Caco-2 (cell line): Measurements from ENCODE around the gene APC. TPM values are rescaled to one million over a fixed set of nuclear protein-coding genes. Genes with fewer than 3 reads are reported as not detected.

ENCODE experiments used
- BruUV-seq: library from RNA; stranded (reverse); fragments of 400-500 nt; replicated peaks from 2 replicates; lab custom pipeline; 2021; lab: Mats Ljungman, UMichigan
- CTCF ChIA-PET: fragments of 300-600 bp; sonication (Branson Sonifier 250); formaldehyde crosslinking; loops from one replicate; lab custom pipeline; 2022; ENCODE audit warnings: antibody characterized with exemption; lab: Charles Lee
- POLR2A ChIA-PET: fragments of 300-600 bp; sonication (Branson Sonifier 250); formaldehyde crosslinking; loops from one replicate; lab custom pipeline; 2022; ENCODE audit warnings: antibody characterized with exemption; lab: Charles Lee
- DNase-seq, 2 experiments: peaks; one replicate each; pipeline versions ENCODE4 v3.0.0 to v3.0.0-alpha.2; 2020 to 2022
- H3K27me3 ChIP-seq: replicated peaks from 2 replicates; pipeline ENCODE4 v1.6.0; 2011; ENCODE audit warnings: low read length; ENCODE audit not compliant: control insufficient read depth, insufficient read depth
- H3K36me3 ChIP-seq: 2 replicates; pipeline ENCODE4 v1.5.1; 2011; ENCODE audit warnings: low read length; ENCODE audit not compliant: control insufficient read depth, insufficient read depth
- H3K4me1 ChIP-seq: fragments of 250-450 bp; sonication (Bioruptor Pico); 2 replicates; pipeline ENCODE4 v1.5.1; 2020; ENCODE audit warnings: mild to moderate bottlenecking
- H3K4me3 ChIP-seq: 2 replicates; pipeline ENCODE4 v1.5.1; 2011; ENCODE audit warnings: low read depth, mild to moderate bottlenecking, control low read depth, low read length
- H3K9me3 ChIP-seq: fragments of 250-450 bp; sonication (Bioruptor Pico); 2 replicates; pipeline ENCODE4 v1.5.1; 2020; ENCODE audit warnings: mild to moderate bottlenecking, moderate library complexity
- H3K27ac Mint-ChIP-seq: one replicate; pipeline ENCODE4 v1.8.0; 2022; ENCODE audit warnings: mixed read lengths; ENCODE audit not compliant: unreplicated experiment
- H3K27me3 Mint-ChIP-seq: one replicate; pipeline ENCODE4 v1.8.0; 2022; ENCODE audit warnings: mixed read lengths; ENCODE audit not compliant: insufficient read depth, unreplicated experiment
- H3K36me3 Mint-ChIP-seq: one replicate; pipeline ENCODE4 v1.8.0; 2022; ENCODE audit warnings: mild to moderate bottlenecking, mixed read lengths; ENCODE audit not compliant: insufficient read depth, unreplicated experiment
- H3K4me1 Mint-ChIP-seq: one replicate; pipeline ENCODE4 v1.8.0; 2022; ENCODE audit warnings: low read depth, mixed read lengths; ENCODE audit not compliant: unreplicated experiment
- H3K4me3 Mint-ChIP-seq: one replicate; pipeline ENCODE4 v1.8.0; 2022; ENCODE audit warnings: mild to moderate bottlenecking, moderate library complexity, mixed read lengths; ENCODE audit not compliant: unreplicated experiment
- H3K9me3 Mint-ChIP-seq: one replicate; pipeline ENCODE4 v1.8.0; 2022; ENCODE audit warnings: mixed read lengths; ENCODE audit not compliant: unreplicated experiment
- CTCF ChIP-seq, 2 experiments: fragments of 200-600 bp in 1 of 2; IDR thresholded peaks; 1 replicate in 1 of 2; 2 replicates in 1 of 2; pipeline versions ENCODE4 v1.5.1 to v1.8.0; 2011 to 2022; ENCODE audit warnings: antibody characterized with exemption in 1 of 2, control low read depth in 1 of 2, inconsistent platforms in 1 of 2, low read depth in 1 of 2, low read length in 1 of 2, mild to moderate bottlenecking in 1 of 2, moderate library complexity in 1 of 2; ENCODE audit not compliant: insufficient read depth in 1 of 2, severe bottlenecking in 1 of 2, unreplicated experiment in 1 of 2
- intact Hi-C: fragments of 100-400 bp; cut with micrococcal nuclease; formaldehyde crosslinking; loops from one replicate; pipeline ENCODE4 v1.10.0; 2022; ENCODE audit not compliant: unreplicated experiment
- total RNA-seq: library from RNA; stranded (reverse); gene quantifications from 2 replicates; pipeline ENCODE4 v1.2.3, GENCODE V29; 2022

Gene APC
- total RNA-seq, 1 experiment from 2014 or later = 28.6 TPM

GRCh38 chr5:112703866-112704820 lies 33.5 kb upstream of the APC start:
- peaks cover 3% of the 10 kb centered on the region for H3K27me3 Mint-ChIP-seq
- Histone ChIP-seq H3K36me3 (no peaks in the 10 kb centered on the region), H3K4me1 (peaks cover 18% of the 10 kb centered on the region), H3K4me3 (no peak overlapping the region), H3K9me3 (no peaks in the 10 kb centered on the region), H3K27me3 (no peaks in the 10 kb centered on the region)
- no peak for TF ChIP-seq CTCF (IDR thresholded peaks at IDR 0.05; ENCODE audit: insufficient read depth in 1 of 2, low read depth in 1 of 2, low read length in 1 of 2, severe bottlenecking in 1 of 2, unreplicated experiment in 1 of 2)
- intact Hi-C loops = loop anchor here (10.0 kb wide), 1 partner anchor 221 kb away; the partner anchor contains the start of gene REEP5
- H3K36me3 Mint-ChIP-seq = peaks cover 16% of the 10 kb centered on the region
- H3K4me1 Mint-ChIP-seq = peaks cover 21% of the 10 kb centered on the region
- ChIA-PET POLR2A (interaction anchor here (0.6 kb wide), 1 partner anchor 390 kb away, joined by 3 read pairs; no protein-coding TSS in a partner anchor), CTCF (no interaction called here)
- no peak for DNase-seq
- H3K9me3 Mint-ChIP-seq = no peaks in the 10 kb centered on the region
- H3K4me3 Mint-ChIP-seq = no peak overlapping the region
- no TSS peak for BruUV-seq
- H3K27ac Mint-ChIP-seq = no peak overlapping the region

GRCh38 chr5:112706446-112707016 lies 31.2 kb upstream of the APC start:
- TF ChIP-seq CTCF (IDR thresholded peaks at IDR 0.05; ENCODE audit: insufficient read depth in 1 of 2, low read depth in 1 of 2, low read length in 1 of 2, severe bottlenecking in 1 of 2, unreplicated experiment in 1 of 2) = no peak
- ChIA-PET POLR2A (no interaction called here), CTCF (interaction anchor here (1.7 kb wide), 1 partner anchor 15 kb away, joined by 11 read pairs; no protein-coding TSS in a partner anchor)
- Histone ChIP-seq H3K27me3 (no peaks in the 10 kb centered on the region), H3K4me3 (peak overlapping the region; percentile 81), H3K36me3 (no peaks in the 10 kb centered on the region), H3K9me3 (no peaks in the 10 kb centered on the region), H3K4me1 (peaks cover 20% of the 10 kb centered on the region)
- H3K4me3 Mint-ChIP-seq = peak overlapping the region; percentile 99
- intact Hi-C loops = loop anchor here (5.0 to 10.0 kb wide), 4 partner anchors 41 to 261 kb away; partner anchors contain the start of genes REEP5 and SRP19
- H3K36me3 Mint-ChIP-seq = peaks cover 16% of the 10 kb centered on the region
- H3K9me3 Mint-ChIP-seq = no peaks in the 10 kb centered on the region
- peaks cover 3% of the 10 kb centered on the region for H3K27me3 Mint-ChIP-seq
- no peak for DNase-seq
- BruUV-seq = no TSS peak
- peaks cover 33% of the 10 kb centered on the region for H3K4me1 Mint-ChIP-seq
- H3K27ac Mint-ChIP-seq = peak overlapping the region; percentile 79
